Middle frontal gyrus (tissue), 1 donor: ENCODE data around the gene KRT79.

ENCODE experiments used
- DNase-seq: peaks from one replicate; pipeline ENCODE4 v3.0.0-alpha.2; 2015; ENCODE audit warnings: low spot score; ENCODE audit errors: extremely low spot score

The KRT79 gene

GRCh38 chr12:52835271-52836041 lies 1.3 kb upstream of the KRT79 start:
- no peak for DNase-seq

GRCh38 chr12:52834727-52835001 lies 553 bp upstream of the KRT79 start:
- no peak for DNase-seq

DNA sequence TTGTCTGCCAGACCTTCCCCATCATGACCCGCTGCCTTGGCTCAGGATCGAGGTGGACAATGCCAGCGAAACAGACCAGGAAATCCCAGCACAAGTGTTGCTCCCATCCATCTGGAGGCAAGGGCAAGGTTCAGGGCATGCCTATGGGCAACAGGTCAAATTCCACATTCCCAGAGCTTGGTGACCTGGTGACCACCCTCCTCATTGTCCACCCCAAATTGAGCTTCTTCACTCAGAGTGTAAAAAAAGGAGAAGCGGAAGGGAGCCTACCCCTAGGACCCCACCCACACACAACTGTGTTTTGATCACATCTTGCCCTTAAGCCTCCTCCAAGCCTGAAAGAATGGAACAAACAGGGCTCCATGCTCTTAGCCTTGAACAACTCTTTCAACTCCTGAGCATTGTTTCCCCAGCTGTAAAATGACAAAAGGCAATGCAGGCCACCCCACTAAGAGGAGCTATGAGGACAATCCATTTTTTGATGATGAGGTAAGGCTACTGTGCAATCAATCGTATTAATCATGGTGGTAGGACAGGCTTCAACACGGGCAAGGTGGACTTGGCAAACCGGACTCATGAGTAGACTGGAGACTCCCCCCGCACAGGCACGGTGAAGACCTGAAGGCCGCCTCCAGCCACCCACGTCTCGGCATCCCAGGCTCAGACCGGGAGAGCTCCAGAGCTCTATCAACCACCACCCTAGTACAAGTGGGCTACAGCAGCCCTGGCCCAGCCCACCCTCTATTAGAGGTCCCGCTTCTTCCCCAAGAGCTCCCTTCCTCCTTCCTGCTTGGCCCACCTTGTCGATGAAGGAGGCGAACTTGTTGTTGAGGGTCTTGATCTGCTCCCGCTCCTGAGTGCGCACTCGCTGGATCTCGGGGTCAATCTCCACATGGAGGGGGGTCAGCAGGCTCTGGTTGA lies 866 bp downstream of the KRT79 start:
- no peak for DNase-seq

- DNase-seq, result no peak
These were observed 1.7 kb downstream of the KRT79 start for GRCh38 chr12:52832451-52832850.

DNA sequence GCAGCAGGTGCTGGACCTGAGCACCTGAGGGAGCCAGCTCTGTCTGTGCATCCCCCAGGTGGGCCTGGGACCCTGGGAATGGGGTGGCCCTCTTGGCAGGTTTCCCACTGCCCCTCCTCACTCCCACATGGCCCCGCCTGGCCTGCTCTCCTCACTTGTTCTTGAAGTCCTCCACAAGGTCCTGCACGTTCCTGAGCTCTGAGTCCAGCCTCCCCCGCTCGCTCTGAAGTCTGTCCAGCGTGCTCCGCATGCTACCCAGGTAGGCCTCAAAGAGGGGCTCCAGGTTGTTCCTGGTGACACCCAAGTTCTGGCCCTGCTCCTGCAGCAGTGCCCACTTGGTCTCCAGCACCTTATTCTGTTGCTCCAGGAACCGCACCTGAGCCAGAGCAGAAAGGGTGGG lies 2.9 kb downstream of the KRT79 start:
- no peak for DNase-seq

- DNase-seq, result no peak
These were observed 3.9 kb downstream of the KRT79 start for GRCh38 chr12:52829986-52830770.

GRCh38 chr12:52828591-52829021 lies 5.5 kb downstream of the KRT79 start:
- no peak for DNase-seq

GRCh38 chr12:52828156-52828555 lies 6.0 kb downstream of the KRT79 start:
- DNase-seq, result no peak

GRCh38 chr12:52827499-52828090 lies 6.5 kb downstream of the KRT79 start:
- no peak for DNase-seq

- DNase-seq, result no peak
These were observed 7.3 kb downstream of the KRT79 start for GRCh38 chr12:52826611-52827498.

DNA sequence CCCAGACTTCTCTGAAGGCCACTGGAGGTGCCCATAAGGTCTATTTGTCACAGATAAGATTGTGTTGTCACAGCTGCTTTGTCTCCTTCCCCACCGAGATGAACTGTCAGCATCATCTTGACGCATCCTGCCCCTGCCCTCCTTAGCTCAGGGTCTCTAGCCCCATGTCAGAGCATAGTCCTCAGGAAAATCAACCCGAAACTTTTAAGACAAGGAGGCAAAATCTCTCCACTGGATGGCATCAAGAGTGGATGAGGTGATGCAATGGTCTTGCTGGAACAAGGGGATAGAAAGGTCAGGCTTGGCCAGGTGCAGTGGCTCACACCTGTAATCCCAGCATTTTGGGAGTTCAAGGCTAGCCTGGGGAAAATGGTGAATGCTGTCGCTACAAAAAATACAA lies 8.2 kb downstream of the KRT79 start:
- DNase-seq, result no peak

DNA sequence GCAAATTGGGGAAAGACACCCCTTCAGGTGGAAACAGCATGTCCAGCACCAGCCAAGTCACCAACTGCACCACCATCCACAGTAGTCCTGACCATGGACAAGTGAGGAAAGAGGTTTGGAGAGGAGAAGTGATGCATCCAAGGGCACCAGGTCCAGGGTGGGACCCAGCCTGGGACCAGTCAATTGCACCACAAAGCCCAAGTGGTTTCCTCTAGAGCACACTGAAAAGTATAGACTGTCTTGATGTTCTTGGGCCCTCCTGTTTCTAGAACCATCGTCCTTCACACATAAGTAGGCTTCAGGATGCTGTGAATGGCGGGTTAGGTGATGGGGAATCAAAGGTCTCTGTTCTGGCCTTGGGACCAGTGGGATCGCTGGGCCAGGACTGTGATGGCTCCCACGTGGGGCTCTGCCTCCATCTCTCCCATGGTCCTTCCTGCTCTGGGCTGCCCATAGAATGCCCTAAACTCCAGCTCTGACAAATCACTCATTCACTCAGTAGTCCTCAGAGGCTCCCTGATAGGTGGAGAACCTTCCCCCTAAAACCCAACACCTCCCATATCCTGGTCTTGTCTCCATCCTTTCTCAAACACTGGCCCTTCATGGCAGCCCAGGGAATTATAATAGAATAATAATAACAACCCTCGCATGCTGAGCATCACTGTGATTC lies 9.2 kb downstream of the KRT79 start:
- no peak for DNase-seq

DNA sequence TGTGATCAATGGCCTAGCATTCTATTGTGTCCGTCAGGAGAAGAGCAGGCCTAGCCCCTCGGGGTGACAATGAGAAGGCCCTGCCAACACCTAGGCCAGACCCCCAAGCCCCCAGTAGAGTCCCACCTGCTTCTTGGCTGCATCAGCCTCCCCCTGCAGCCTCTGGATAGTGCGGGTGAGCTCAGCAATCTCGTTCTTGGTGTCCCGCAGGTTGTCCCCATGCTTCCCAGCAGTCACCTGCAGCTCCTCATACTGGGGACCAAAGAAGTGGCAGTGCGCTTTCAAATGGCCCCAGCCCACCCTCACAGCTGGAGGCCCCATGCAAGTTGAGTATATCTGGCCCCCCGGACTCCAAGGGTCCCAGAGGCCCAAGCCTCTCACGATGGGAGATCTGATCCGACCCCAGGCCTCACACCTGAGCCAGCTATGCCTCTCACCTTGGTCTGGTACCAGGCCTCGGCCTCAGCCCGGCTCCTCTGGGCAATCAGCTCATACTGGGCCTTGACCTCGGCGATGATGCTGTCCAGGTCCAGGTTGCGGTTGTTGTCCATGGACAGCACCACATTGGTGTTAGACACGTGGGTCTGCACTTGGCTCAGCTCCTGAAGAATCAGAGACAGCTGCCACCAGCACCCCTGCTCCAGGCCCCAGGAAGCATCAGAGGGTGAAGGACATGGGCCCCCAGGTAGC lies 10.2 kb downstream of the KRT79 start:
- DNase-seq, result no peak

GRCh38 chr12:52822771-52823510 lies 11.2 kb downstream of the KRT79 start:
- DNase-seq, result no peak

- no peak for DNase-seq
These were observed 12.1 kb downstream of the KRT79 start for GRCh38 chr12:52821826-52822660.

GRCh38 chr12:52821071-52821730 lies 12.9 kb downstream of the KRT79 start:
- DNase-seq, result no peak

DNA sequence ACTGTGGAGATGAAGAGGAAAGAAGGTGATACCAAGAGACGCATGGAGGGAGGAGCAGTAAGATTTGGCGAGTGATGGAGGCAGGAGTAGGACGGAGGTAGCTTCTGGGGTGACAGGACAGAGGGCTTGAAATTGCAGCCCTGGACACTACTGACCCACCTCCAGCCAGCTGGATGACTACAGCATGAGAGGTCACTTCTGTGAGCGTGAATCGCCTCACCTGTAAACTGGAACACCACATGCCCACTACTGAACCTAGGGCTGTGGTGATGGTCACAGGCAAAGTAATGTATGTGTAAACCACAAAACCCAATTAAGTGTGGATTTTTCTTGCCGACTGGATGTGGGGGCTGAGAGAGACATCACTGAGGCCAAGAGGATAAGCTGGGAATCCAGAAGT lies 13.6 kb downstream of the KRT79 start:
- DNase-seq, result no peak
